ENCODE results near the gene SEL1L.
"Not testable (repeated sequence)": the region's sequence is repeated elsewhere in the genome, so short reads cannot be mapped to it uniquely, and the experiment has no call there.

Gene SEL1L

DNA sequence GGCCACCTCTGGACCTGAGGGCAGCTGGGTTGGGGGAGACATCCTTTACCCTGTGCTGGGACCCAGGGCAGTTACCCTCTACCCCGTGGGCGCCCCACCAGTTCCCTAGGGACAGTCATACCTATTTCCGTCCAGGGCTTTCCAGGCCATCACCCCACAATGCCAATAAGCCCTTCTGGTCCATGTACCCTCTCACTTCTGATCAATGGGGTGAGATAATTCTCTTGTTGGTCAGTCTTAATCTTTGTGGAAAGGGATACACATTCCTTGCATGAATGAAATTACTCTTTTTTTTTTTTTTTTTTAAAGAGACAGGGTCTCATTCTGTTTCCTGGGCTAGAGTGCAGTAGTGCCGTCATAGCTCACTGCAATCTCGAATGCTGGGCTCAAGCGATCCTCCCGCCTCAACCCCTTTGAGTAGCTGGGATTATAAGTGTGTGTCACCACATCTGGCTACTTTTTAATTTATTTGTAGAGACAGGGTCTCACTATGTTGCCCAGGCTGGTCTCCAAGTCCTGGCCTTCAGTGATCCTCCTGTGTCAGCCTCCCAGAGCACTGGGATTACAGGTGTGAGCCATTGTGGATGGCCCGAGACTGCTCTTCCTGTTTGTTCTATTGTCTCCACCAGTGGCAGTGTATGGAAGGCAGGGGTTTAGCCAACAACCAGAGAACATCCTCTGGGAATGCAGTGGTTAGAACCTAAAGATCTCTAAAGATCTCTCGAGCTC is 87.2 kb downstream of the SEL1L start:
- FAIRE-seq: no peak

GRCh38 chr14:81441626-81442134 is 92.0 kb downstream of the SEL1L start:
- no peak for FAIRE-seq

DNA sequence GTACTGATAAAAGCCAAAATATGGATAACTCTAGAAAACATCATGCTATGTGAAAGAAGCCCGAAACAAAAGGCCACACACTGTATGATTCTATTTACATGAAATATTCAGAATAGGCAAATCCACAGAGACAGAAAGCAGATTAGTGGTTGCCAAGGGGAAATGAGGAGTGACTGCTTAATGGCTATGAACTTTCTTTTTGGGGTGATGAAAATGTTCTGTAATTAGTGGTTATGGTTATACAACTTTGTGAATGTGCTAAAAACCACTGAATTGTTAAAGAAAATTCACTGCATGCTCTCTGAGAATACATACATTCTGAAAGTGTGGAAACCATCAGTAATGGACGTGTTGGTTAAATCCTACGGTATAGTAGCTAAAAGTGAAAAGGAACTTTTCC is 93.6 kb downstream of the SEL1L start:
- no peak for FAIRE-seq

DNA sequence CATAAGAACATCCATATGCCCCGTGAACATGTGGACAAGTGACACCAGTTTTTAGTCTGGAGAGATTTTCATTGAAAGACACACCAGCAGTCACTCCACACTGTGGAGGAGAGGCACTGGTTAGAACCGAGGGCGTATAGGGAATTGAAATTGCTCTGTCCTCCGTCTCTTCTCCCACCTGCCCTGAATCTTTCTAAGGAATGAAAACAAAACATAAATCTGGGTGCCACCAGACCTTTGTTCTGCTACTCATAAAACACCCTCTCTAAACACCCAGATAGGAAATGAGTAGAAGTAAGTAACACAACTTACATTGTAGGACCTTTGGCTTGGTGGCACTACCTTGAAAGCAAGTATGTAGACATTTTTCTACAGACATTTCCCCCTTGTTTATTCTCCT is 96.4 kb downstream of the SEL1L start:
- no peak for FAIRE-seq

DNA sequence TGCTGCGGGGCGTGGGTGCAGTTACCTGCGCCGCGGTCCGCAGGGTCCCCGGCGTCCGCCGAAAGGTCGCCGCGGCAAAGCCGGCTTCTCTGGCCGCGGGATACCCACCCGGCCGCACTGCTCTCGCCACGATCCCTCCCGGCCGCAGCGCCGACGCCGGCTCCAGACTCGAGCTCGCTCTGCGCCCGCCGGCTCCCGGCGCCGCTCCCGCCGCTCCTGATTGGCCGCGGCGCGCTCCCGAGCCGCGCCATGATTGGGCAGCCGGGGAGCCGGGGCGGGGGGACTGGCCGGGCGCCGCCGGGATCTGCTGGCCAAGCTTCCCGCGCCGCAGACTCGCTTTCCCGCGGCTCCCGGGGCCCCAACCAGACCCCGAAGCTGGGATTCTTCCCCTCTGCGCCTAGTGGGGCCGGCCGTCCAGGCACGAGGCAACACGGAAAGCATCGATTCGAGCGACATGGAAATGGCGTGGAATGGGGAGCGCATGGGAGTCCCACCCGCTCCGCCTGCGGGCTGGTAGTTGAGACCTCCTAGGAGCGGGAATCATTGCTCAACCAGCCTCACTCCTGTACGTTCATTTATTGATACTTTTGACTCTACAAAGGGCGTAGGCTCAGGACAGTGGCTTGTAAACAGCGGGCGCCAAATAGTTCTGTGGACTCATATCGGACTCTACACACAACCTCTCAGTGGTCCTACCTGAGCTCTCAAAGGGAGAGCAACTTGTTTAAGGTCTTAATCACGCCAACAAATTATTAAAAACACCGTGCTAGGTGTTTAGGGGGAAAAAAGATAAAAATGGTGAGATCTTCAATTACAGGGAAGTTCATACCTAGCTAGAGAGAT is 97.1 kb downstream of the SEL1L start:
- FAIRE-seq: no peak

GRCh38 chr14:81435391-81436295 is 98.0 kb downstream of the SEL1L start:
- no peak for FAIRE-seq

DNA sequence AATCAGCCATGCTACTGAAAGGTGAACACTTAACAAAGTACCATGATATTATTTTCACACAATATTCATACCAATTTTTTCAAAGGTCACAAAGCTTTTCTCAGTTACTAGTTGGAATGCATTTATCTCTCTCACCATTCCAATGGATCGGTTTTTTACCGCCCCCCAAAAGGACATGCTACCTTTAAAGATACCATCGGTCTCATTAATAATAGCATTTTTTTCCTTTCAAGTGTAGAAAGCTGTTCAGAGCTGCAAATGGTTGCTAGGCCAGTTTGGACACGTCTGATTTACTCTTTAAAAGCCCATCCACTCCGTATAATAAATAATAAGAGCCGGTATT is 98.6 kb downstream of the SEL1L start:
- FAIRE-seq: no peak

DNA sequence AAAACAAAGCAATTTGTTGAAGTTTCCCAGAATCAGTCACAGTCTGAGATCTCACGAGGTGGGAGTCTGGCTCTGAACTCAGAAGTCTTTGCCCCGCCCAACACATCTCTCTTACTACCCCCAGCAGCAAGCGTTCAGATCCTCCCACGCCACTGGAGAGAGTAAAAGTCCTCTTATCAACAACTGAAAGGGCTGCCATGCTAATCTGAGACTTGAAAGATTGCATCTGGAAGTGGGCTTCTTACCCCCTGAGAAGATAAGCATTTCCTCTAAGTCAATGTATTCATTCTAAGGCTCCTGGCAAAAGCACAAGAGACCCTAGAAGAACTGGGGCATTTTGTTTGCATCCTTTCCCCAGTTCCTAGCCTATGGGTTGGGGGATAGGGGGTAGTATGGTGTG is 99.4 kb downstream of the SEL1L start:
- no peak for FAIRE-seq

DNA sequence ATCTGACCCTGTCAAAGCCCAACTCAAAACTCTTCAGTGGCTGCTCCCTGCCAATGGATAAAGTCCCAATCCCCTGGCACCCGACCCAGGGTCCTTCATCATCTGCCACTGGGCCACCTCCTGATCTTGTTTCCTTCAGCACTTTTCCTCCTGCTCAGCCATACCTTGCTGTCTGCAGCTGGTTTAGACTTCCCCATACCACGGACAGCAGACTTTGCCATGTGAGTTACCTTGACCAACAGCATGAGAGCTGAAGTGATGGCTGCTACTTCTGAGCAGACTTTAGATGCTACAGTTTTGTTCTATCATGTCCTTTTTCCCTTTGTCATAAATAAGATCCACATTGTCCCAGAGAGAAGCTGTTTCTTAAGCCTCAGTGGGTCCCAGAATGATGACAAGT is 100.3 kb downstream of the SEL1L start:
- FAIRE-seq: no peak

GRCh38 chr14:81432219-81432661 is 101.4 kb downstream of the SEL1L start:
- no peak for FAIRE-seq

DNA sequence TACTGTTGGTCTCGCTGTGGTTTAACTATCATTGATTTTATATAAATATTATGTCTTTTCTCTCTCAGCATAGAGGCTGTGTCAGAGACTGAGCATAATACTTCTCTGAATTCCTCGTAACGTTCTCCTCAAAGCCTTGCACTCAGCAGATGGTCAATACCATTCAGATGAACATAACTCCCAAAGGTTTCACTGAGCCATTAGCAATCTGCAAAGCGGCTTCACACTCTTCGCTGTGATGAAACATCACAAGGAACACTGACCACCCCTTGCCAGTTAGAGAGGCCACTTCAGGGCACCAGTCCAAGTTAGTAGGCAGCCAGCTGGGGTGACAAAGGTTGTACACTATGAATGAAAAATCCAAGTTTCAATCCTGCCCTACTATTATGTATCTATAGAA is 103.4 kb downstream of the SEL1L start:
- no peak for FAIRE-seq

GRCh38 chr14:81429749-81430148 is 103.9 kb downstream of the SEL1L start:
- FAIRE-seq: not testable (repeated sequence)

- FAIRE-seq: no peak
Measured at GRCh38 chr14:81429028-81429427, 104.6 kb downstream of the SEL1L start.

- no peak for FAIRE-seq
Measured at GRCh38 chr14:81427348-81428058, 106.2 kb downstream of the SEL1L start.

DNA sequence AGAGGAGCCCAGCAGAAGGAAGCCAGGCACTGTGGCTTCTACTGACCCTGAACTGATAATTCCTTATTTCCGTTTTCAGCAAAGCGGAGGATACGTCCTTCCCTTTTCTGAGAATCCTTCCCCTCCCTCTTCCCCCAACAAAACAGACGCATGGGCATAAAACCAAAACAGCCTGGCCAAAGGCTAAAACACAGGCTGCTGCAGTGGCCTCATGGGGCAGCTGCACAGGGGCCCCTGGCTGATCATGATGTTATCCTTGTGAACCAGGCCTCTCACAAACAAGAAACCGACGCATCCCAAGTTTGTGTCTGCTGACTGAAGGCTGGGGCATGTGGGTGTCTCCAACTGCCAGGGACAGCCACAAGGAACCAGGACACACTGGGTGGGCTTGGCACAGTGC is 110.1 kb downstream of the SEL1L start:
- FAIRE-seq: no peak
